IPS DF 6.9 (cell line): Measurements from ENCODE around the gene WNT5A.
A peak's percentile ranks its signal among the peaks of the same experiment; 100 is the strongest.

ENCODE experiments used
- DNase-seq: peaks from one replicate; pipeline ENCODE4 v3.0.0-alpha.2; 2013; ENCODE audit warnings: low read depth, low spot score
- H3K27ac ChIP-seq: one replicate; pipeline ENCODE4 v1.5.1; 2013; ENCODE audit warnings: low read length, control low read depth
- H3K27me3 ChIP-seq: 2 replicates; pipeline ENCODE4 v1.6.1; 2013; ENCODE audit warnings: mild to moderate bottlenecking, low read length; ENCODE audit not compliant: control insufficient read depth, insufficient read depth
- H3K36me3 ChIP-seq: 2 replicates; pipeline ENCODE4 v1.6.1; 2013; ENCODE audit warnings: low read length; ENCODE audit not compliant: control insufficient read depth, insufficient read depth
- H3K4me1 ChIP-seq: 2 replicates; pipeline ENCODE4 v1.6.1; 2013; ENCODE audit warnings: low read length; ENCODE audit not compliant: control insufficient read depth, insufficient read depth
- H3K4me3 ChIP-seq: 2 replicates; pipeline ENCODE4 v1.5.1; 2013; ENCODE audit warnings: mild to moderate bottlenecking, low read length
- H3K9me3 ChIP-seq: 2 replicates; pipeline ENCODE4 v1.6.1; 2013; ENCODE audit warnings: low read length, inconsistent platforms; ENCODE audit not compliant: control insufficient read depth, insufficient read depth
- WGBS: extraction: QIAGEN DNeasy Blood & Tissue Kit; methylation state at CpG from one replicate; pipeline ENCODE4 v1.1.7; 2013; ENCODE audit warnings: mixed read lengths, missing lambda C conversion rate; ENCODE audit not compliant: insufficient read length, insufficient coverage; 5-methylcytosine and 5-hydroxymethylcytosine counted together

Gene WNT5A

GRCh38 chr3:55446850-55447249, 40.3 kb downstream of the WNT5A start:
- Histone ChIP-seq H3K27me3 (no peaks in the 10 kb centered on the region), H3K4me3 (no peak overlapping the region), H3K9me3 (no peaks in the 10 kb centered on the region), H3K27ac (no peak overlapping the region), H3K4me1 (no peaks in the 10 kb centered on the region), H3K36me3 (no peaks in the 10 kb centered on the region)
- WGBS: no CpG with 5 or more reads among the region's 7 CpGs
- DNase-seq: no peak

DNA sequence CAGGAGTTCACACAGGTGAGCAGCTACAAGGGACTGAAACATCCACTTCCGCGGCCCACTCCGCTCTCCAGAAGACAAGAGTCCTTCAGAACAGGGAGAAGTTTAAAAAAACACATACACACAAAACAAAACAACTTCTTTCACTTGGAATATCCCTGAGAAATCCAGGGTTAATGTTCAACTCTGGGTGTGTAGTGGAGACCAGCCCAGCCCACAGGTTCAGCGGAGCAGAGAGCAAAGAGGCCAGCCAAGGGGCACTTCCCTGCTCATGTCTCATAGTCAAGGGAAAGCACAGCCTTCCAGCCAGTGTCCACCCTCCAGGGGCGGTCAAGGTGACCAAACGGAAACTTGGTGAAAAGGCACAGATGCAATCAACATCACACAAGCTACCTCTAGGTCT, 41.6 kb downstream of the WNT5A start:
- DNase-seq: no peak
- WGBS: no CpG with 5 or more reads among the region's 6 CpGs
- Histone ChIP-seq H3K27me3 (no peaks in the 10 kb centered on the region), H3K4me3 (no peak overlapping the region), H3K4me1 (no peaks in the 10 kb centered on the region), H3K36me3 (no peaks in the 10 kb centered on the region), H3K27ac (no peak overlapping the region), H3K9me3 (no peaks in the 10 kb centered on the region)

GRCh38 chr3:55443346-55443745, 43.8 kb downstream of the WNT5A start:
- Histone ChIP-seq H3K4me3 (no peak overlapping the region), H3K27ac (no peak overlapping the region), H3K36me3 (no peaks in the 10 kb centered on the region), H3K27me3 (no peaks in the 10 kb centered on the region), H3K9me3 (no peaks in the 10 kb centered on the region), H3K4me1 (no peaks in the 10 kb centered on the region)
- WGBS: no CpG with 5 or more reads among the region's 3 CpGs
- DNase-seq: no peak

- no peaks in the 10 kb centered on the region for H3K27me3 ChIP-seq
- DNase-seq: no peak
Observed at GRCh38 chr3:55442861-55443260, 44.2 kb downstream of the WNT5A start.

DNA sequence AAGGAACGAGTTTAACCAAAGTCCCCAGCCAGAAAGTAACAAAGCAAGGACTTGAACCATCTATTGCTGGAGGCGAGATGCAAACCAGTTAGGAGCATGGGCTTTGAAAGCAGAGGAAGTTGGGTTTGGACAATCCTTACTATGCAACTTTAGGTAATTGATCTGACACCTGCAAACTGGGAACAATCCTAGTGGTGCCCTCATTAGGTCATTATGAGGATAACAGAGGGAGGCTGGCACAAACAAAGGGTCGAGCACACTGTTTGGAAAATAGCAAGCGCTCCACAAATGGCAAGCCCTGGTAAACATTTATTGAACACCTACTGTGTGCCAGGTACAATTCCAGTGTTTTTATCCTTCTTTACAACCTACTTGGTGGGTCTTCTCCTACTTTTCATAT, 45.6 kb downstream of the WNT5A start:
- H3K36me3 ChIP-seq: no peaks in the 10 kb centered on the region
- H3K4me3 ChIP-seq: no peak overlapping the region
- no peak for DNase-seq
- H3K27ac ChIP-seq: no peak overlapping the region
- H3K4me1 ChIP-seq: no peaks in the 10 kb centered on the region
- WGBS: no CpG with 5 or more reads among the region's 4 CpGs
- no peaks in the 10 kb centered on the region for H3K27me3 ChIP-seq
- H3K9me3 ChIP-seq: no peaks in the 10 kb centered on the region

More at GRCh38 chr3:55442861-55443260, 44.2 kb downstream of the WNT5A start:
- Histone ChIP-seq H3K27ac (no peak overlapping the region), H3K4me1 (no peaks in the 10 kb centered on the region), H3K36me3 (no peaks in the 10 kb centered on the region), H3K9me3 (no peaks in the 10 kb centered on the region), H3K4me3 (no peak overlapping the region)
- no CpG with 5 or more reads among the region's 3 CpGs for WGBS

DNA sequence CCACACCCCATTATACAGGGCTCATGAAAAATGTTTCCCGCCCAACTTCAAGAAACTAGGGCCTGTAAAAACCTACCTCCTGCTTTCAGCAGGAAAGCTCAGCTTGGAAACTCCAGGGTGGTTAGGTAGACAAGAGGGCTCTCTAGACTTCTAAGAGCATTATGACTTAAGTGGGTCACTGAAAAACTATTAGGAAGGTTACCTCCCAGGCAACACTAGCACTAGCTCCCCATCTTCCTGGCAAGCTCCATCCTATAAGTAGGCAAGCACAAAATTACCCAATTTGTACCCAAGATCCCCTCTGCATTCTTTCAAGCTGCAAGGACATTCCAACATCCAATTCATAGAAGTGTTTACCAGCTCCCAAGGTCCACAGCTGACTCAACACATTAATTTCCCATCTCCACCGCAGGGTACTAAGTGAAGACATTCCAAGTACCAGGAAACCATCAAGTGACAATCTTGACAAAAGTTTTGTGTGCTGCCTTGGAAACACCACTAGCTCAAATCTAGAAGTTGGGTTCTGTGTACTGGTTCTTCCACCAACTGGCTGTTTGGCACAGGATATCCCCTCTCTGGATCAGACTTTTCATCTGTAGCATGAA, 46.9 kb downstream of the WNT5A start:
- WGBS: no CpG with 5 or more reads among the region's 2 CpGs
- Histone ChIP-seq H3K4me1 (no peaks in the 10 kb centered on the region), H3K27me3 (no peaks in the 10 kb centered on the region), H3K36me3 (no peaks in the 10 kb centered on the region), H3K9me3 (no peaks in the 10 kb centered on the region), H3K27ac (no peak overlapping the region), H3K4me3 (no peak overlapping the region)
- DNase-seq: no peak

DNA sequence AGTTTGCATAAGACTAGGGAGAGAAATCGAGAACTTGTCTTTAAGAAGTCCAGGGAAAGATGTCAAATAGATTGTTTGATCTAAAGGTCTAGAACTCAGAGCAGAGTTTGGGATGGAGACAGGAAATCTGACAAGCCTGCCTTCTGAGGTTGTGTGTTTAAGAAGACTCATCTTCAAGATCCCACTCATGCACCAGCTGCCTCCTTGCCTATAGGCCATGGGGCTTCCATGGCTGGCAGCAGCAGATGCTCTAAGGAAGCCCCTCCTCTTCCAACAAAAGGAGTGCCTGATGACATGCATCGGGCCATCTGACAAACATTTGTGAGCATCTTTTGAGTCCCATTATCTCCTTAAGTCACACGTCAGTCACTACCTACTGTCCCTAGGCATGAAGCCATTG, 47.4 kb downstream of the WNT5A start:
- Histone ChIP-seq H3K27ac (no peak overlapping the region), H3K9me3 (no peaks in the 10 kb centered on the region), H3K4me1 (no peaks in the 10 kb centered on the region), H3K4me3 (no peak overlapping the region), H3K36me3 (no peaks in the 10 kb centered on the region), H3K27me3 (no peaks in the 10 kb centered on the region)
- no peak for DNase-seq
- WGBS: no CpG with 5 or more reads among the region's 3 CpGs

GRCh38 chr3:55436644-55437043, 50.5 kb downstream of the WNT5A start:
- H3K9me3 ChIP-seq: no peaks in the 10 kb centered on the region
- H3K27ac ChIP-seq: no peak overlapping the region

GRCh38 chr3:55435491-55435890, 51.6 kb downstream of the WNT5A start:
- no CpG with 5 or more reads among the region's 8 CpGs for WGBS
- no peaks in the 10 kb centered on the region for H3K27me3 ChIP-seq
- H3K9me3 ChIP-seq: no peaks in the 10 kb centered on the region
- no peaks in the 10 kb centered on the region; the same call in 1 of the 2 replicates for H3K4me1 ChIP-seq
- no peak overlapping the region for H3K27ac ChIP-seq
- H3K36me3 ChIP-seq: no peaks in the 10 kb centered on the region
- no peak overlapping the region for H3K4me3 ChIP-seq
- no peak for DNase-seq

More at GRCh38 chr3:55436644-55437043, 50.5 kb downstream of the WNT5A start:
- no peaks in the 10 kb centered on the region for H3K4me1 ChIP-seq
- no peak for DNase-seq
- no peaks in the 10 kb centered on the region for H3K36me3 ChIP-seq
- no peak overlapping the region for H3K4me3 ChIP-seq
- no peaks in the 10 kb centered on the region for H3K27me3 ChIP-seq

- DNase-seq: peak; percentile 13
- no peak overlapping the region for H3K27ac ChIP-seq
- no peaks in the 10 kb centered on the region for H3K27me3 ChIP-seq
- H3K4me3 ChIP-seq: no peak overlapping the region
- WGBS: no CpG with 5 or more reads among the region's 1 CpG
- H3K4me1 ChIP-seq: no peaks in the 10 kb centered on the region; the same call in 1 of the 2 replicates
- H3K9me3 ChIP-seq: no peaks in the 10 kb centered on the region
- no peaks in the 10 kb centered on the region for H3K36me3 ChIP-seq
Observed at GRCh38 chr3:55434789-55435188, 52.3 kb downstream of the WNT5A start.

GRCh38 chr3:55431041-55431440, 56.1 kb downstream of the WNT5A start:
- Histone ChIP-seq H3K27me3 (no peaks in the 10 kb centered on the region), H3K36me3 (no peaks in the 10 kb centered on the region), H3K4me1 (no peaks in the 10 kb centered on the region; the same call in 1 of the 2 replicates), H3K27ac (no peak overlapping the region), H3K4me3 (no peak overlapping the region; the same call in 1 of the 2 replicates), H3K9me3 (no peaks in the 10 kb centered on the region)
- no peak for DNase-seq
- no CpG with 5 or more reads among the region's 6 CpGs for WGBS
